ENCODE data around the gene PLCD3. TPM values are rescaled to one million over a fixed set of nuclear protein-coding genes. Genes with fewer than 3 reads are reported as not detected.

Gene PLCD3
- total RNA-seq, 1 experiment from 2014 or later: 55.8 TPM

GRCh38 chr17:45155483-45155882 is 23.2 kb upstream of the PLCD3 start:
- Mint-ChIP-seq H3K27ac (no peak overlapping the region; the same call in 1 of the 2 replicates), H3K4me1 (peaks cover 36% of the 10 kb centered on the region), H3K36me3 (peaks cover 5% of the 10 kb centered on the region; the same call in 1 of the 2 replicates), H3K27me3 (ENCODE audit: low read depth) (no peaks in the 10 kb centered on the region), H3K9me3 (no peaks in the 10 kb centered on the region), H3K4me3 (no peak overlapping the region)
- ChIA-PET POLR2A (interaction anchor here (1.3 to 2.3 kb wide), 2 partner anchors 11 to 17 kb away, joined by 5 to 15 read pairs; no protein-coding TSS in a partner anchor), CTCF (interaction anchor here (0.6 to 16.3 kb wide), 17 partner anchors 11 to 1134 kb away, joined by 3 to 531 read pairs (median 5); partner anchors contain the start of genes ACBD4 and PLCD3)
- TF ChIP-seq ZMAT4 (CRISPR knock-in tag; IDR thresholded peaks at IDR 0.05): no peak
- TF ChIP-seq AFF4 (CRISPR knock-in tag; IDR thresholded peaks at IDR 0.05; ENCODE audit: borderline replicate concordance): no peak
- no peak for TF ChIP-seq JUN (CRISPR knock-in tag; IDR thresholded peaks at IDR 0.05)
- no peak for TF ChIP-seq GRHL2 (CRISPR knock-in tag; IDR thresholded peaks at IDR 0.05; ENCODE audit: insufficient replicate concordance, severe bottlenecking)
- TF ChIP-seq CTCF (IDR thresholded peaks at IDR 0.05): no peak
- TF ChIP-seq PREB (CRISPR knock-in tag; IDR thresholded peaks at IDR 0.05; ENCODE audit: borderline replicate concordance): no peak
- no peak for TF ChIP-seq ZBTB21 (CRISPR knock-in tag; IDR thresholded peaks at IDR 0.05; ENCODE audit: borderline replicate concordance)
- TF ChIP-seq KAT7 (CRISPR knock-in tag; IDR thresholded peaks at IDR 0.05; ENCODE audit: borderline replicate concordance): no peak
- TF ChIP-seq ZNF219 (CRISPR knock-in tag; IDR thresholded peaks at IDR 0.05; ENCODE audit: borderline replicate concordance): no peak
- TF ChIP-seq ERG (CRISPR knock-in tag; IDR thresholded peaks at IDR 0.05): no peak
- no peak for TF ChIP-seq JAZF1 (CRISPR knock-in tag; IDR thresholded peaks at IDR 0.05)
- TF ChIP-seq RELA (CRISPR knock-in tag; IDR thresholded peaks at IDR 0.05; ENCODE audit: borderline replicate concordance): no peak
- TF ChIP-seq TP53 (CRISPR knock-in tag; IDR thresholded peaks at IDR 0.05): no peak
- TF ChIP-seq FOXJ3 (CRISPR knock-in tag; IDR thresholded peaks at IDR 0.05; ENCODE audit: borderline replicate concordance): no peak
- no peak for TF ChIP-seq ZNF671 (CRISPR knock-in tag; IDR thresholded peaks at IDR 0.05)
- no peak for TF ChIP-seq ZNF317 (CRISPR knock-in tag; IDR thresholded peaks at IDR 0.05; ENCODE audit: borderline replicate concordance, low read depth)
- no peak for TF ChIP-seq NFE2L1 (CRISPR knock-in tag; IDR thresholded peaks at IDR 0.05)
- ATAC-seq (no peak), DNase-seq (ENCODE audit: low spot score) (no peak)

All from WTC11 (cell line).